ACHN (cell line): ENCODE data around the gene WFDC1.
"Not testable (repeated sequence)": the region's sequence is repeated elsewhere in the genome, so short reads cannot be mapped to it uniquely, and the experiment has no call there.

ENCODE experiments used
- DNase-seq: peaks from one replicate; pipeline ENCODE4 v3.0.0-alpha.2; 2015
- in situ Hi-C: cut with HindIII; loops from 2 replicates; pipeline ENCODE4 v1.10.0; 2017; ENCODE audit warnings: low sequenced_read_pairs, low pct_ligation_motif_present, low pct_unique_long_range_greater_than_20kb

Gene WFDC1

GRCh38 chr16:84340325-84341040, 45.8 kb downstream of the WFDC1 start:
- DNase-seq: no peak
- in situ Hi-C loops: no loop called here

- in situ Hi-C loops: no loop called here
- no peak for DNase-seq
These were observed 47.0 kb downstream of the WFDC1 start for GRCh38 chr16:84341528-84342295.

- DNase-seq, in situ Hi-C loops: not testable (repeated sequence)
These were observed 49.1 kb downstream of the WFDC1 start for GRCh38 chr16:84343800-84344199.

GRCh38 chr16:84344781-84345180, 50.1 kb downstream of the WFDC1 start:
- in situ Hi-C loops: no loop called here

GRCh38 chr16:84347161-84347560, 52.5 kb downstream of the WFDC1 start:
- in situ Hi-C loops: no loop called here

More at GRCh38 chr16:84344781-84345180, 50.1 kb downstream of the WFDC1 start:
- DNase-seq: no peak

GRCh38 chr16:84348386-84348888, 53.8 kb downstream of the WFDC1 start:
- in situ Hi-C loops: no loop called here
- no peak for DNase-seq

More at GRCh38 chr16:84347161-84347560, 52.5 kb downstream of the WFDC1 start:
- no peak for DNase-seq

- in situ Hi-C loops: no loop called here
- no peak for DNase-seq
These were observed 55.4 kb downstream of the WFDC1 start for GRCh38 chr16:84349862-84350684.

GRCh38 chr16:84350685-84351400, 56.2 kb downstream of the WFDC1 start:
- in situ Hi-C loops: no loop called here
- no peak for DNase-seq

- in situ Hi-C loops: no loop called here
- DNase-seq: no peak
These were observed 57.0 kb downstream of the WFDC1 start for GRCh38 chr16:84351630-84352029.

- in situ Hi-C loops: no loop called here
- DNase-seq: no peak
These were observed 59.6 kb downstream of the WFDC1 start for GRCh38 chr16:84354306-84354705.

GRCh38 chr16:84355149-84355548, 60.5 kb downstream of the WFDC1 start:
- in situ Hi-C loops: no loop called here
- DNase-seq: no peak

- no peak for DNase-seq
These were observed 61.5 kb downstream of the WFDC1 start for GRCh38 chr16:84356176-84356575.

GRCh38 chr16:84356591-84357116, 62.0 kb downstream of the WFDC1 start:
- DNase-seq: no peak
- in situ Hi-C loops: no loop called here

More at GRCh38 chr16:84356176-84356575, 61.5 kb downstream of the WFDC1 start:
- in situ Hi-C loops: no loop called here

GRCh38 chr16:84357191-84357651, 62.5 kb downstream of the WFDC1 start:
- in situ Hi-C loops: no loop called here
- peak; percentile 20 for DNase-seq

GRCh38 chr16:84358601-84359295, 64.1 kb downstream of the WFDC1 start:
- in situ Hi-C loops: no loop called here
- DNase-seq: no peak

- in situ Hi-C loops: no loop called here
These were observed 64.6 kb downstream of the WFDC1 start for GRCh38 chr16:84359326-84359725.

GRCh38 chr16:84360170-84360569, 65.5 kb downstream of the WFDC1 start:
- peak; percentile 19 for DNase-seq

More at GRCh38 chr16:84359326-84359725, 64.6 kb downstream of the WFDC1 start:
- DNase-seq: no peak

More at GRCh38 chr16:84360170-84360569, 65.5 kb downstream of the WFDC1 start:
- in situ Hi-C loops: no loop called here
